ENCODE results near the gene CACNA2D3.
"Not testable (repeated sequence)": the region's sequence is repeated elsewhere in the genome, so short reads cannot be mapped to it uniquely, and the experiment has no call there.

Gene CACNA2D3

GRCh38 chr3:54122324-54123002 lies at the start of gene CACNA2D3:
Gene CACNA2D3, plus strand, starts transcription at chr3:54122552.
- DNase-seq = no peak

GRCh38 chr3:54073386-54073785 lies 49.0 kb upstream of the CACNA2D3 start:
- no peak for DNase-seq

GRCh38 chr3:54079314-54079713 lies 43.0 kb upstream of the CACNA2D3 start:
- no peak for DNase-seq

- no peak for DNase-seq
Observed at GRCh38 chr3:54079730-54080325, 42.5 kb upstream of the CACNA2D3 start.

GRCh38 chr3:54083921-54084320 lies 38.4 kb upstream of the CACNA2D3 start:
- DNase-seq = no peak

- DNase-seq = no peak
Observed at GRCh38 chr3:54085936-54086335, 36.4 kb upstream of the CACNA2D3 start.

GRCh38 chr3:54086652-54087405 lies 35.5 kb upstream of the CACNA2D3 start:
- no peak for DNase-seq

- DNase-seq = no peak
Observed at GRCh38 chr3:54087581-54088410, 34.6 kb upstream of the CACNA2D3 start.

- no peak for DNase-seq
Observed at GRCh38 chr3:54093491-54094248, 28.7 kb upstream of the CACNA2D3 start.

- DNase-seq = no peak
Observed at GRCh38 chr3:54094926-54095325, 27.4 kb upstream of the CACNA2D3 start.

- no peak for DNase-seq
Observed at GRCh38 chr3:54099381-54099780, 23.0 kb upstream of the CACNA2D3 start.

GRCh38 chr3:54104084-54104483 lies 18.3 kb upstream of the CACNA2D3 start:
- no peak for DNase-seq

GRCh38 chr3:54116129-54116528 lies 6.2 kb upstream of the CACNA2D3 start:
- not testable (repeated sequence) for DNase-seq

GRCh38 chr3:54120657-54121413 lies 1.5 kb upstream of the CACNA2D3 start:
- no peak for DNase-seq

- DNase-seq = no peak
Observed at GRCh38 chr3:54121414-54122323, 683 bp upstream of the CACNA2D3 start.

GRCh38 chr3:54123003-54123775 lies 837 bp downstream of the CACNA2D3 start:
- DNase-seq = no peak

- DNase-seq = no peak
Observed at GRCh38 chr3:54123776-54124196, 1.4 kb downstream of the CACNA2D3 start.

GRCh38 chr3:54125300-54125699 lies 2.9 kb downstream of the CACNA2D3 start:
- DNase-seq = no peak

GRCh38 chr3:54126551-54126950 lies 4.2 kb downstream of the CACNA2D3 start:
- no peak for DNase-seq
